GM18505 (cell line): Measurements from ENCODE around the gene OTUD3.
"Not testable (repeated sequence)": the region's sequence is repeated elsewhere in the genome, so short reads cannot be mapped to it uniquely, and the experiment has no call there.

Experiments used
- ATAC-seq: cut with Tn5 transposase; IDR thresholded peaks from one replicate; pipeline ENCODE4 v1.9.1; 2021; ENCODE audit not compliant: unreplicated experiment
- POLR2A ChIP-seq: IDR thresholded peaks from 4 replicates; pipeline ENCODE4 v1.6.1; 2011; ENCODE audit warnings: borderline replicate concordance; ENCODE audit not compliant: insufficient read depth, insufficient read length; ENCODE audit errors: extremely low read depth

The OTUD3 gene

DNA sequence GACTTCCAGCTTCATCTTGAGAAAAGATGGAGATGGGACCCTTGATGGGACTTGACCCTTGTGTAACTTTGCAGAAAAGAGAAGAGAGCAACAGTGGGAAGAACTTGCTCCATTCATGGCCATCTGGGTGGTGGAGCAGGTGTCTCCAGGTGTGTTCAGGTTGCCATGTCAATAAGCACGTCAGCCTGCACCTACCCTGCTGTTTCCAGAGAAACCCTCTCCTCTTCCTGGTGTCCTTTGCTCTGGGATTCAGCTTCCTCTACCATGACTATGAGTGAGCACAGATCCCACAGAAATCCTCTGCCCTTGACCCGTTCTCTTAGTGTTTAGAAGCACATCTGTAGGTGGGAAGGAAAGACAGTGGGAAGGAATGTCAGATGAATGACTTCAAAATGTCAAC is 21.8 kb upstream of the OTUD3 start:
- no peak for TF ChIP-seq POLR2A
- no peak for ATAC-seq

DNA sequence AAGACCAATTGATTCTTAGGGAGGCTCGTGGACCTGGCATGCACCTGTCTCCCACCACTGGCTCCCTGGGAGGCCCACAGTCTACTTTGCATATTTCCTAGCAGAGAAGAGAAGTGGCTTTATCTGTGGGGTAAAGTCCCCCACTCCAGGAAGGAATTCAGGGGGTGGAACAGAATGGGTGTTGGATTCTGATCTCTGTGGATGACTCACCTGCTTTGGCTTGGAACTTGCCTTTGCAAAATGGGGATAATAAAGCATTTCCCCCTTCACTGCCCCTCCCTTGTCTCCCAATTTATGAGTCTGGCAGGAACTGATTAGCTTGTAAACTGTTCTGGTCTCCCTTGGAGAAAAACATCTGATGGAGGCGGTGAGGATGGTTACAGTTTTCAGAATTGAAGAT is 21.2 kb upstream of the OTUD3 start:
- no peak for TF ChIP-seq POLR2A
- no peak for ATAC-seq

DNA sequence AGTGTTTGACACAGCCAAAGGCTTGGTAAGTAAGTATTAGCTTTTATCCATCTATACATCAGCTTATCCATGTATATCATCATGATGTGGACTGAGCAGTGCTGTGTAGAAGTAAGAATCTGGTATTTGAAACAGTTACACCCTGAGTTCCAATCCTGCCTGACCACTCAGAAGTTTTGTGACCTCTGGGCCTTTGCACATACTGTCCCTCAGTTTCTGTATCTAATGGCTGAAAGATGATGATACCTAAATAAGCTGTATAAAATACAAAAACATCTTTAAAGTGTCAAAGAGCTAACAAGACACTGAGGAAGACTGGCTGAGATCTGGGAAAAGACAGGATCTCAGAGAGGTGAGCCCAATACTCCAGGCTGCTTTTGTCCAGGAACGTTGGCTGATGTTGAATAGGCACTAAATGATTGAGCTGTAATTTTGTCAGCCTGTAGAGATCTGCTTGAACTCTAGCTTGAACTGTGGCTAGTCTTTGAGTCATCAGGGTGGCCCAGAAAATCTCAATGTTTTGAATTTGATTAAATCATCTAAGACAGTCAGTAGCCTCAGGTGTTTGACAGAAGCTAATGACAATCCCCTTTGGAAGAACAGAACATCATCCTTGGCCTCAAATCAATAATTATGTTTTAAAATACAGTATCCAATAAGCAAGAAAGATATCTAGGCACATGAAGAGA is 20.2 kb upstream of the OTUD3 start:
- ATAC-seq: no peak

DNA sequence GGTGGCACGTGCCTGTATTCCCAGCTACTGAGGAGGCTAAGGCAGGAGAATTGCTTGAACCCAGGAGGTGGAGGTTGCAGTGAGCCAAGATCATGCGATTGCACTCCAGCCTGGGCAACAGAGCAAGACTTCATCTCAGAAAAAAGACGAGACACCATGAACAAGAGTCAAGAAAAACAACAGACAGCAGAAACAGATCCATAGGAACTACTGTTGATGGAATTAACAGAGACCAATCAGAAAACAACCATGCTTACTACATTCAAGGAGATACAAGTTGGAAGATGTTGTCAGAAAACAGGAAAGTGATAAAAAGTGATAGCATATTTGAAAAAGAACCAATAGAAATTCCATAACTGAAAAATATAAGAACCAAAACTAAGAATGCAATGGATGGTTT is 19.3 kb upstream of the OTUD3 start:
- no peak for ATAC-seq
- TF ChIP-seq POLR2A: no peak

More for the DNA sequence above, 20.2 kb upstream of the OTUD3 start:
- TF ChIP-seq POLR2A: no peak

DNA sequence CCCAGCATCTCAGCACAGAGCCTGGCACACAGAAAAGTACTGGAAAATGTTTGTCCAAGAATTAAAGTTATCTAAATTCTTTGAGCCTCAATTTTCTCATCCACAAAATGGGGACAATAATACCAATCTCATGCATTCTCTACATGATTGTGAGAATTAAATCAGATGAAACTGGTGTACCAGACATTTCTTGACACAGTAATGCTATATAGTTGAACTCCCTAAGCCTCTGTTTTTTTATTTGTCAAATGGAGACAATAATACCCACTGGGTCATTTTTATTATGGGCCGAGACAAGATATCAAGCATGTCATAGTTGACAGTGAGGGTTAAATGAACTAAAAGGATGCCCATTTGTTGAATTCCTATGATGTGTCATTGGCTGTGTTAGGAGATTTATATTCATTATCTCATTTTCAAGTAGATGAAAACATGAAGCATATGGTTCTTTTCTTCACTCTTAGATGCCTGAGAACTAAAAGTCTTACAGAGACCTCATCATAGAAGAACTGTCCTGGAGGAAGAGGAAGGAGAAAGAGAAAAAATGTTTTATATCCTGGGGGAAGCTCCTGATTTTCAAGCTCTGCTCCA is 17.5 kb upstream of the OTUD3 start:
- no peak for TF ChIP-seq POLR2A
- ATAC-seq: no peak

DNA sequence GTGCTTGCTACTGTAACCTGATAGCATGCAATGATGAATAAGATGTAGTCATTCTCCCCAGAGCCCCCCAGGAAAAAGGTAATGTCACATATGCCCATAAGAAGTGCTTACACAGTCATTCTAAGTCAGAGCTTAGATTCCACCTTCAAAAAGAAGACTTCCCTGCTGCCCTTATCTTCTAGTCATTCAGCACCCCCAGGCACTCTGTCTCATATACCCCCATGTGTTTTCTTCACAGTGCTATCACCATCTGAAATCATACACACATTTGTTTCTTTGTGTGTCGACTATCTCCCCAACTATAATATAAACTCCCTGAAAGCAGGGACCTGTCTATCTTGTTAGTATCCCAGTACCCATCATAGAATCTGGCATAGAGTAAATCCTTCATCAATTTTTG is 16.2 kb upstream of the OTUD3 start:
- no peak for TF ChIP-seq POLR2A
- no peak for ATAC-seq

DNA sequence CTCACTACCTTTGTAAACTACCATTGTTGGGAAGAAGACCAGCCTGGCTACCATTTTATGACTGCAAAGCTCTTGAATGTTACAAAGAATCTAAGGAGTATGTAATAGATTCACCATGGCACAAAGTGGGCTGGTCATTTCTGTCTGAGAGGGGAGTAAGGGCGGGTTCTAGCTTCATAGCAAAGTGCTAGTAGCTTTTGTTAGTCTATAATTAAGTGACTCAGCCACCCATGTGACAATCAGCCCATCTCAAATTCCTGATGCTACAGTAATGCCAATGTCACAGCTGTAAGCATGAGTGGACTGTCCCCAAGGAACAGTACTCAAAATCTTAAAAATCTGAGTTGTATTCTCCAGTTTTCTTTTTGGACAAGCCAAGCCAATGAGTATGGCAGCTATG is 15.4 kb upstream of the OTUD3 start:
- no peak for TF ChIP-seq POLR2A
- no peak for ATAC-seq

DNA sequence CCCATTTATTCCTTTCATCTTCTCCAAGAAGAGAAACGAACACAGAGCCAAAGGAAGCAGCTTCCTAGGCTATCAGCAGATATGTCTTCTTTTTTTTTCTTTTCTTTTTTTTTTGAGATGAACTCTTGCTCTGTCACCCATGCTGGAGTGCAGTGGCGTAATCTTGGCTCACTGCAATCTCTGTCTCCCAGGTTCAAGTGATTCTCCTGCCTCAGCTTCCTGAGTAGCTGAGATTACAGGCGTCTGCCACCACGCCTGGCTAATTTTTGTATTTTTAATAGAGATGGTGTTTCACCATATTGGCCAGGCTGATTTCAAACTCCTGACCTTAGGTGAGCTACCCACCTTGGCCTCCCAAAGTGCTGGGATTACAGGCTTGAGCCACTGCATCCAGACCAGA is 13.6 kb upstream of the OTUD3 start:
- ATAC-seq: not testable (repeated sequence)

DNA sequence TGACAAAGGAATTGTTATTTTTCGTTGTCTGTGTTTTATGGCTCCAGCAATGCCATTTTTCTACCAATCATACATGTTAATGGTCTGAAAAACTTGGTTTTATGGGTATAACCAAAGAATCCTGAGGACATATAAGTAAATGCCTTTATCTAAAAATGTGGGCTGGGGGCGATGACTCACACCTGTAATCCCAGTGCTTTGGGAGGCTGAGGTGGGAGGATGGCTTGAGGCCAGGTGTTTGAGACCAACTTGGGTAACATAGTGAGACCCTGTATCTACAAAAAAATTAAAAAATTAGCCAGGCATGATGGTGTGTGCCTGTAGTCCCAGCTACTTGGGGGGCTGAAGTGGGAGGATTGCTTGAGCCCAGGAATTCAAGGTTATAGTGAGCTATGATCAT is 12.7 kb upstream of the OTUD3 start:
- not testable (repeated sequence) for ATAC-seq

DNA sequence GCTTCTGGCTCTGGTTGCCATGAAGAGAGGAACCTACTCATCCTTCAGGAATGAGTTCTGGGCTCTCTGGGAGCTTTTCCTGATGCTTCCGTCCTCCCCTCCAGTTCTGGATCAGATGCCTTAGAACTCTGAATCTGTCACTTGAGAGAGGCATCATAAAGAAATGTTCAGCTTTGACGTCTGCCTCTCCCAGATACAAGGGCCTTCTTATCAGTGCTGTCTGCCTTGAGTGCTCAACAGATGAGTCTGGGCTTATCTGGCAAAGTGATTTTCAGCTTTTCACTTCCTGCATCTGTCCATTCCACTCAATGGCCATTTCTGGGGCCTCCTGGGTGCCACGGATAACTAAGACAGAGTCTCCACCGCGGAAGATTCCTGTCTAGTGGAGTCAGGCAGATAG is 12.3 kb upstream of the OTUD3 start:
- no peak for TF ChIP-seq POLR2A
- ATAC-seq: no peak

DNA sequence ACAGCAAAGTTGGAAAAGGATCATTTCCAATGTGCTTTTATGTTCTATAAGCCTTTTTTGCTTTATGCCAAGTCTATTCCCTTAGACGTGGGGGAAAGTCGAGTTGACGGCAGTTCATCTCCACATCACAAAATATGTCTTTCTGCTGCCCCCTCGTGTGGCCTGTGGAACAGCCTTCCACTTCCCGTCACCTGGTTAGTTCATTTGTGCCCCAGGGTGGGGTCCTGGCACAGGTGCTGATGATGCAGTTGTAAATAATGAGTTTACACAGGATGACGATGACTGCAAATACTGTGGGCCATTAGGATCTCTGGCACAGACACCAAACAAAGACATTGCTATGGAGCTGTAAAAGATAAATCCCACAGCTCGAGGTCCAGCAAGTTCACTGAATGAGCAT is 10.0 kb upstream of the OTUD3 start:
- ATAC-seq: no peak
- TF ChIP-seq POLR2A: no peak

DNA sequence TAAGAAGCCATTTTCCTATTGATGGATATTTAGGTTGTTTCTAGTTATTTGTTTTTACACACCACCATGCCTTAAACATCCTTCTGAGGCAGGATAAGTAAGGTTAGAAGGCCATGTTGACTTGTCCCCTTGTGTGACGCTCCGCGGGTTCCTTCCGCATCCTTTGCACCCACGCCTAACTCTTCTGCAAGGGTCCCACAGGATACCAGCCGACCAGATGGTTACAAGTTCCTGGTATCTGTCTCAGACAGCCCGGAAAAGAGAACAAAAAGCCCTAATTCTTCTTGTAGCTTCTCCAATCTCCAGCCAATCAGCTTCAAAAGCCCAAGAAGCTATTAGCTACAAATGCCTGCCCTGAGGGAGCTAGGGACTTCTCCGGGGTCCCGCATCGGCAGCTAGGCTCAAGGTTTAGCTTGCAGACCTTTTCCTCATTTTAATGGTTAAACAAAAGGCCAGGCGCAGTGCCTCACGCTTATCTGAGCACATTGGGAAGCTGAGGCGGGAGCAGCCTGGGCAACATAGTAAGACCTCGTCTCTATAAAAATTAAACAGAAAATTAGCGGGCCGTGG is 4.9 kb upstream of the OTUD3 start:
- no peak for TF ChIP-seq POLR2A

DNA sequence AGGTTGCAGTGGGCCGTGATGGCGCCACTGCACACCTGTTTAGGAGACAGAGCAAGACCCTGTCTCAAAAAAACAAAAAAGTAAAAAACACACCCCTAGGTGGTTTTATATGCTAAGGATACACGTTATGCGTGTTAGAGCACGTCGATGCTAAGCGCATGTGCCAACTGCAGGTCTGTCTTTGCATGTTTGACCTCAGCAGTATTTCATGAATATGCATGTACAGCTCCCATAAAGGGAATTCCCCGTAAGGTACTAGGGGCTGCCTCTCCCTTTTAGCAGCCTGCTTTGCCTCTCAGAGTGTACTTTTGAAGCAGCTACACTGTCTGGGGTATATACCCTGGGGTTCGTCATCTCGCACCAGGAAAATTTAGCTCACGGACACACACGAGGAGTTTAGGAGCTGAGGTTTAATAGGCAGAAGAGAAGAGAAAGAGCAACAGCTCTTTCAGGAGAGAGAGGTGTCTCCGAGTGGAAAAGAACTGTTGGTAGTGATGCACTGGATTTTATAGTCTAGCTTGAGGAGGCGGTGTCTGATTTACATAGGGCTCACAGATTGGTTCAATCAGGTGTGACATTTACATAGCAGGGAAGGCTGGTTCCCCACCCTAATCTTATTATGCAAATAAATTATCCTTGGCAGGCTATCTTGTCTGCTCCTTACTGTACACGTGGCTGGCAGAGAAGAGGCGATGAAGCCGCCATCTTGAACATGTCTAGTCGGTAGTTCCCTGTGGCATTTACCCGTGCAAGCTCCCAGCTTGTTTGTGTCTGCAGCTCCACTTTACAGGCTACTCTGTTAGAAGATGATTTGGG is 4.2 kb upstream of the OTUD3 start:
- no peak for TF ChIP-seq POLR2A
- ATAC-seq: no peak

More for the DNA sequence above, 4.9 kb upstream of the OTUD3 start:
- ATAC-seq: no peak

DNA sequence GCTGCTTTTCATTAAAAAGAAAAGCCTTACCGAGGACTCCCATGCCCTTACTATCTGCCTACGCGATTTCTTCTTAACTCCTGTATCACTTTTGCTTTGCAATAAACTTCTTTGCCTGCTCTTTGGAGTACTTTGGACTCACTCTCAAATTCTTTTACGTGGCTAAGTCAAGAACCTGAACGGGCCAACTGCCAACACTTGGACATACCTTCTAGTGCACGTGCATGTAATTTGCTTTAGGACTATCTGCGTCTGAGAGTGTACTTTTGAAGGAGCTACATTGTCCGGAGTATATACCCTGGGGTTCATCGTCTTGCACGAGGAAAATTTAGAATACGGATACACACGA is 3.6 kb upstream of the OTUD3 start:
- ATAC-seq: no peak
- no peak for TF ChIP-seq POLR2A
